ENCODE measurements around the gene TEX38. TPM values are rescaled to one million over a fixed set of nuclear protein-coding genes. Genes with fewer than 3 reads are reported as not detected.

The TEX38 gene
- total and polyA plus RNA-seq, 2 experiments from 2014 or later: not detected

GRCh38 chr1:46676531-46676930, 4.9 kb downstream of the TEX38 start:
- Mint-ChIP-seq H3K27ac (peak overlapping the region; percentile 96), H3K9me3 (no peaks in the 10 kb centered on the region), H3K4me3 (no peak overlapping the region), H3K36me3 (ENCODE audit: low read depth) (peaks cover 31% of the 10 kb centered on the region), H3K27me3 (ENCODE audit: insufficient read depth, low read depth, poor library complexity) (peaks cover 3% of the 10 kb centered on the region), H3K4me1 (peaks cover 32% of the 10 kb centered on the region)
- Histone ChIP-seq H2AFZ (no peak overlapping the region), H3K4me1 (ENCODE audit: insufficient read depth) (peaks cover 23% of the 10 kb centered on the region), H3K36me3 (ENCODE audit: insufficient read depth) (peaks cover 6% of the 10 kb centered on the region), H3K9me2 (ENCODE audit: insufficient read depth) (no peaks in the 10 kb centered on the region), H3K4me2 (no peak overlapping the region), H3K27me3 (ENCODE audit: insufficient read depth) (no peaks in the 10 kb centered on the region), H3K27ac (ENCODE audit: low read depth) (no peak overlapping the region), H4K20me1 (replicated peaks; ENCODE audit: insufficient read depth) (no peaks in the 10 kb centered on the region), H3K79me2 (replicated peaks; ENCODE audit: insufficient read depth) (no peaks in the 10 kb centered on the region), H3F3A (replicated peaks; ENCODE audit: low read depth) (no peaks in the 10 kb centered on the region), H3K4me3 (no peak overlapping the region)
- no peak for ATAC-seq
- DNase-seq (ENCODE audit: low spot score): no peak
- TF ChIP-seq CTCF (conservative IDR thresholded peaks at IDR 0.05; ENCODE audit: low read depth in 2 of 2): no peak
- no peak for TF ChIP-seq STAT1 (IDR thresholded peaks at IDR 0.05; ENCODE audit: unreplicated experiment)
- TF ChIP-seq NANOG (IDR thresholded peaks at IDR 0.05; ENCODE audit: borderline replicate concordance): no peak
- TF ChIP-seq, protein P1, sequence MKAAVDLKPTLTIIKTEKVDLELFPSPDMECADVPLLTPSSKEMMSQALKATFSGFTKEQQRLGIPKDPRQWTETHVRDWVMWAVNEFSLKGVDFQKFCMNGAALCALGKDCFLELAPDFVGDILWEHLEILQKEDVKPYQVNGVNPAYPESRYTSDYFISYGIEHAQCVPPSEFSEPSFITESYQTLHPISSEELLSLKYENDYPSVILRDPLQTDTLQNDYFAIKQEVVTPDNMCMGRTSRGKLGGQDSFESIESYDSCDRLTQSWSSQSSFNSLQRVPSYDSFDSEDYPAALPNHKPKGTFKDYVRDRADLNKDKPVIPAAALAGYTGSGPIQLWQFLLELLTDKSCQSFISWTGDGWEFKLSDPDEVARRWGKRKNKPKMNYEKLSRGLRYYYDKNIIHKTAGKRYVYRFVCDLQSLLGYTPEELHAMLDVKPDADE (IDR thresholded peaks at IDR 0.05): no peak
- no peak for TF ChIP-seq EZH2 (IDR thresholded peaks at IDR 0.05; ENCODE audit: low read depth, unreplicated experiment)
- TF ChIP-seq POLR2AphosphoS5 (IDR thresholded peaks at IDR 0.05; ENCODE audit: low read depth): no peak
- no peak for TF ChIP-seq JUNB (IDR thresholded peaks at IDR 0.05; ENCODE audit: unreplicated experiment)
- TF ChIP-seq, protein P2, sequence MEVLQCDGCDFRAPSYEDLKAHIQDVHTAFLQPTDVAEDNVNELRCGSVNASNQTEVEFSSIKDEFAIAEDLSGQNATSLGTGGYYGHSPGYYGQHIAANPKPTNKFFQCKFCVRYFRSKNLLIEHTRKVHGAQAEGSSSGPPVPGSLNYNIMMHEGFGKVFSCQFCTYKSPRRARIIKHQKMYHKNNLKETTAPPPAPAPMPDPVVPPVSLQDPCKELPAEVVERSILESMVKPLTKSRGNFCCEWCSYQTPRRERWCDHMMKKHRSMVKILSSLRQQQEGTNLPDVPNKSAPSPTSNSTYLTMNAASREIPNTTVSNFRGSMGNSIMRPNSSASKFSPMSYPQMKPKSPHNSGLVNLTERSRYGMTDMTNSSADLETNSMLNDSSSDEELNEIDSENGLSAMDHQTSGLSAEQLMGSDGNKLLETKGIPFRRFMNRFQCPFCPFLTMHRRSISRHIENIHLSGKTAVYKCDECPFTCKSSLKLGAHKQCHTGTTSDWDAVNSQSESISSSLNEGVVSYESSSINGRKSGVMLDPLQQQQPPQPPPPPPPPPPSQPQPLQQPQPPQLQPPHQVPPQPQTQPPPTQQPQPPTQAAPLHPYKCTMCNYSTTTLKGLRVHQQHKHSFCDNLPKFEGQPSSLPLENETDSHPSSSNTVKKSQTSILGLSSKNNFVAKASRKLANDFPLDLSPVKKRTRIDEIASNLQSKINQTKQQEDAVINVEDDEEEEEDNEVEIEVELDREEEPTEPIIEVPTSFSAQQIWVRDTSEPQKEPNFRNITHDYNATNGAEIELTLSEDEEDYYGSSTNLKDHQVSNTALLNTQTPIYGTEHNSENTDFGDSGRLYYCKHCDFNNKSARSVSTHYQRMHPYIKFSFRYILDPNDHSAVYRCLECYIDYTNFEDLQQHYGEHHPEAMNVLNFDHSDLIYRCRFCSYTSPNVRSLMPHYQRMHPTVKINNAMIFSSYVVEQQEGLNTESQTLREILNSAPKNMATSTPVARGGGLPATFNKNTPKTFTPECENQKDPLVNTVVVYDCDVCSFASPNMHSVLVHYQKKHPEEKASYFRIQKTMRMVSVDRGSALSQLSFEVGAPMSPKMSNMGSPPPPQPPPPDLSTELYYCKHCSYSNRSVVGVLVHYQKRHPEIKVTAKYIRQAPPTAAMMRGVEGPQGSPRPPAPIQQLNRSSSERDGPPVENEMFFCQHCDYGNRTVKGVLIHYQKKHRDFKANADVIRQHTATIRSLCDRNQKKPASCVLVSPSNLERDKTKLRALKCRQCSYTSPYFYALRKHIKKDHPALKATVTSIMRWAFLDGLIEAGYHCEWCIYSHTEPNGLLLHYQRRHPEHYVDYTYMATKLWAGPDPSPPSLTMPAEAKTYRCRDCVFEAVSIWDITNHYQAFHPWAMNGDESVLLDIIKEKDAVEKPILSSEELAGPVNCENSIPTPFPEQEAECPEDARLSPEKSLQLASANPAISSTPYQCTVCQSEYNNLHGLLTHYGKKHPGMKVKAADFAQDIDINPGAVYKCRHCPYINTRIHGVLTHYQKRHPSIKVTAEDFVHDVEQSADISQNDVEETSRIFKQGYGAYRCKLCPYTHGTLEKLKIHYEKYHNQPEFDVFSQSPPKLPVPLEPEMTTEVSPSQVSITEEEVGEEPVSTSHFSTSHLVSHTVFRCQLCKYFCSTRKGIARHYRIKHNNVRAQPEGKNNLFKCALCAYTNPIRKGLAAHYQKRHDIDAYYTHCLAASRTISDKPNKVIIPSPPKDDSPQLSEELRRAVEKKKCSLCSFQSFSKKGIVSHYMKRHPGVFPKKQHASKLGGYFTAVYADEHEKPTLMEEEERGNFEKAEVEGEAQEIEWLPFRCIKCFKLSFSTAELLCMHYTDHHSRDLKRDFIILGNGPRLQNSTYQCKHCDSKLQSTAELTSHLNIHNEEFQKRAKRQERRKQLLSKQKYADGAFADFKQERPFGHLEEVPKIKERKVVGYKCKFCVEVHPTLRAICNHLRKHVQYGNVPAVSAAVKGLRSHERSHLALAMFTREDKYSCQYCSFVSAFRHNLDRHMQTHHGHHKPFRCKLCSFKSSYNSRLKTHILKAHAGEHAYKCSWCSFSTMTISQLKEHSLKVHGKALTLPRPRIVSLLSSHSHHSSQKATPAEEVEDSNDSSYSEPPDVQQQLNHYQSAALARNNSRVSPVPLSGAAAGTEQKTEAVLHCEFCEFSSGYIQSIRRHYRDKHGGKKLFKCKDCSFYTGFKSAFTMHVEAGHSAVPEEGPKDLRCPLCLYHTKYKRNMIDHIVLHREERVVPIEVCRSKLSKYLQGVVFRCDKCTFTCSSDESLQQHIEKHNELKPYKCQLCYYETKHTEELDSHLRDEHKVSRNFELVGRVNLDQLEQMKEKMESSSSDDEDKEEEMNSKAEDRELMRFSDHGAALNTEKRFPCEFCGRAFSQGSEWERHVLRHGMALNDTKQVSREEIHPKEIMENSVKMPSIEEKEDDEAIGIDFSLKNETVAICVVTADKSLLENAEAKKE (CRISPR knock-in tag; IDR thresholded peaks at IDR 0.05): no peak
- no peak for TF ChIP-seq REST (IDR thresholded peaks at IDR 0.05; ENCODE audit: unreplicated experiment)
- TF ChIP-seq CREB1 (CRISPR knock-in tag; IDR thresholded peaks at IDR 0.05; ENCODE audit: low read depth): no peak
- no peak for TF ChIP-seq ZNF331 (CRISPR knock-in tag; IDR thresholded peaks at IDR 0.05; ENCODE audit: low read depth)
- no peak for TF ChIP-seq ZNF114 (CRISPR knock-in tag; IDR thresholded peaks at IDR 0.05)
- TF ChIP-seq EZH2phosphoT487 (IDR thresholded peaks at IDR 0.05; ENCODE audit: unreplicated experiment): no peak
